HCEC 1CT (cell line): ENCODE results near the gene TRIM60.
"Not testable (repeated sequence)": the region's sequence is repeated elsewhere in the genome, so short reads cannot be mapped to it uniquely, and the experiment has no call there.

Experiments
- DNase-seq: peaks from one replicate; pipeline ENCODE4 v3.0.0-alpha.2; 2017

The TRIM60 gene

GRCh38 chr4:165055601-165056000 is 23.8 kb downstream of the TRIM60 start:
- no peak for DNase-seq

DNA sequence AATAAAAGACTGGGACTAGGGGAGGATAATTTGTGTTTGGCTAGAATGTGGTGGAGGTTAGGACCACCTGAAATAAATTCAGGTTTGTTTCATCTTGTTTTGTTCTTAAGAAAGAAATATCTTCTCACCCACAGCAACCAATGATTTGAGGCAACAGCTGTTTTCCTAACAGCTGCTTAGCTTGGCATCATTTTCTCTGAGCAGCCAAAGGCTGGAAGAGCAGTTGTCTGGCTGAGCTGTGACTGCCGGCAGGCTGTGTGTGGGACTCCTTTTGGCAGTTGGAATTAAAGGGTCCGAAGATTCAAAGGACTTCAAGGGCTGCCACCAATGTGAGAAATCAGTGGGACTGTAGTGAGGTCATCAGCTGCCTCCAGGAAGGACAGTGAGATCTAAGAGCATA is 26.9 kb downstream of the TRIM60 start:
- no peak for DNase-seq

DNA sequence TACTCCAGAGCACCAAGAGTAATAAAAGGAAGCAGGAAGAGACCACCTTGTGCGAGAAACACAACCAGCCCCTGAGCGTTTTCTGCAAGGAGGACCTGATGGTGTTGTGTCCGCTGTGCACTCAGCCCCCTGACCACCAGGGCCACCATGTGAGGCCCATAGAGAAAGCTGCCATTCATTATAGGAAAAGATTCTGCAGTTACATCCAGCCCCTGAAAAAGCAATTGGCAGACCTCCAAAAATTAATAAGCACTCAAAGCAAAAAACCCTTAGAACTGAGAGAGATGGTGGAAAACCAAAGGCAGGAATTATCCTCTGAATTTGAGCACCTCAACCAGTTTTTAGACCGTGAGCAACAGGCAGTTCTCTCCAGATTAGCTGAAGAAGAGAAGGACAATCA is 27.6 kb downstream of the TRIM60 start:
- no peak for DNase-seq

DNA sequence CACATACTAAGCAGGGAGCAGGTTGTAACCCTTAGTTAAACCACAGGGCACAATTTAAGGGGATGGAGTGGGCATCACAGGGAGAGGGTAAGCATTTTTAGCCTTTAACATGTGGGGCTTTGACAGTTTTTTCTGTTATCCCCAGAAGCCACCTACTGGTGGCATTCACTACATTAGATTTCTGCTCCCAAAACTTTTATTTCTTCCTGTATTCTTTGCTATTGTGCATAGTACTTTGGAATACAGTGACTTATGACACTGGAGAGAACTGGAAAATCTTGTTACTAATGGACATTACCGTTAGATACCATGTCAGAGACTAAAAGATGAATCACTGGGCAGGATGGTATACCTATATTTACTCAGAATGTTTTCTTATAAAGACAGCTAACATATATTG is 29.1 kb downstream of the TRIM60 start:
- DNase-seq: no peak

DNA sequence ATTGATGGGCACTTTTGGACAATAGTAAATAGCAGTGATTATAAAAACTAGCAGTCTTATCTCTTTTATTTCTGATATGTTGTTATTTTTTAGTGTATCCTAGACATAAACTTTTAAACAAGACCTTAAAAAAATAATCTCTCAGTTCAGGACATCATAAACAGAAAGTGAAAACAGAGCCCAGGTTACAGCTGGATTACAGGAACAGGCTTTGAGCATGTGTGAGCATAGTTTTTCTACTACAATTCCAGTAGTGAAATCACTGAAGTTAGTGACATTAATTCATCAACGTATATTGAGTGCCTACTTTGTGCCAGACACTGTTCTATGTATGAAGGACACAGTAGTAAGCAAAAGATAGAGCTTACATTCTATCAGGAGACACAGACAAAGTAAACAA is 38.8 kb downstream of the TRIM60 start:
- no peak for DNase-seq

- not testable (repeated sequence) for DNase-seq
Observed at GRCh38 chr4:165073346-165073745, 41.5 kb downstream of the TRIM60 start.

GRCh38 chr4:165077034-165077578 is 45.3 kb downstream of the TRIM60 start:
- no peak for DNase-seq

DNA sequence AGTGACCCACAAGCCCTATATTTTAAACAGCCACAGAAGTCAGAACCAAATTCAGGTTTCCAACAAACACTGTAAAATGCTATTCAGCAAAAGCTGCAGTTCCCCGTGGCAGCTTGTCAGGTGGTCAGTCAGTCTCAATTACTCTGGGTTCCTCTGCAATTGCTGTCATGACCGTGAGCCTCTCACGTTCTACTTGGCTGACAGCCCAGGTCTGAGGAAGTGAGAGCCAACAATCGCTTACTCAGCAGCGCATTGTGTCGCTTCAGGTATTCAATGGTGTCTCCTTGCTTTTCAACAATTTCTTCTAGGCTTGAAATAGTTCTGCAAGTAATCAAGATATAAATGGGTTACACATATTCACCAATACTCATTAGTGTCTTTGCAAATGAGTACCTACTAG is 47.7 kb downstream of the TRIM60 start:
- DNase-seq: no peak

- not testable (repeated sequence) for DNase-seq
Observed at GRCh38 chr4:165084787-165085186, 53.0 kb downstream of the TRIM60 start.

DNA sequence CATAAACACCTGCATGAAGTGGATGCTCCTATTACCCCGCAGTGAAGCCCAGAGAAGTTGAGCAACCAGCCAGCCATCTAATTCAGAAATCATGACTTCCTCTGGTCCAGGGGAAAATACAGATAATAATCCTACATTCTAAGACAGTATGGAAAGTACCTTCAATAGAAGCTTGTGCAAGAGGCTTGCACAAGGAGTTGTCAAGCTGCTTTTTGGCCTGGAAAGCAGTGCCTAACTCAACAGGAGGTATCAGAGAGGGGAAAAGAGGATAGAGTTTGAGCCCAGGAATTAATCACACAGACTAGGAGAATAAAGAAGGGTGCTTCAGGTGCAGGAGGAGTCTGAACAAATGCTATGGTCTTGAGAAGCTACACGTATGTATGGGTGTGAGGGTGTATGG is 54.1 kb downstream of the TRIM60 start:
- DNase-seq: no peak

DNA sequence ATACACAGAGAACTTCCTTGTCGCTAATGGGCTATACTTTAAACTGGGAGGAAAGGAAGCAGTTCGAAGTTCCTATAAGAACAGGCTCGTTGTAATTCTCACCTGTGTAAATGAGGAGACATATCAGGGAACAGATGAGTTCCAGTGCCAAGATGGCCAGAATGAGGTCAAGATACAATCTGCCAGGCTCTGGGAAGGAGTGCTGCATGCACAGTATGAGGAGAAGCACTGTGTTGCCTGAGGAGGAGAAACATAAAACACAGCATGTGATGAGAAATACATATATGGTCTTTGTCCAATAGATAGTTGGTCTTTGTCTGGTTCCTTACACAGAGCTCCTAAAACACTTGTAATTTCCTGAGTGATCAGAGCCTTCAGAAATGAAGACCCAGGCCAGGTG is 56.6 kb downstream of the TRIM60 start:
- DNase-seq: no peak
